Prostate gland (tissue), 2 donors: Measurements from ENCODE around the gene ACSF3.

Experiments
- CTCF ChIP-seq, 4 experiments: fragments of 200-600 bp in 2 of 4; fragments of 450-650 bp in 2 of 4; sonication (generic) in 2 of 4; IDR thresholded peaks; 1 replicate in 3 of 4; 2 replicates in 1 of 4; pipeline ENCODE4 v1.5.1; 2016 to 2019; ENCODE audit warnings: antibody characterized with exemption in 4 of 4, mild to moderate bottlenecking in 2 of 4, moderate library complexity in 2 of 4
- POLR2A ChIP-seq: fragments of 450-650 bp; IDR thresholded peaks from one replicate; pipeline ENCODE4 v1.6.1; 2016; ENCODE audit warnings: antibody characterized with exemption, mild to moderate bottlenecking
- POLR2AphosphoS5 ChIP-seq: sonication (generic); formaldehyde crosslinking; IDR thresholded peaks from one replicate; pipeline ENCODE4 v1.6.1; 2017; ENCODE audit warnings: antibody characterized with exemption

- peak; percentile 80 to 96 (median 92) for TF ChIP-seq CTCF (IDR thresholded peaks at IDR 0.05)
- TF ChIP-seq POLR2AphosphoS5 = peak; percentile 70
- TF ChIP-seq POLR2A = no peak
Measured at GRCh38 chr16:89167425-89167941, 73.8 kb downstream of the ACSF3 start.
